ENCODE measurements around the gene GNL3.

- TF ChIP-seq SUZ12 (IDR thresholded peaks at IDR 0.05; ENCODE audit: extremely low read depth, insufficient read depth, insufficient read length): no peak
- TF ChIP-seq ZNF274 (IDR thresholded peaks at IDR 0.05; ENCODE audit: low read depth, low read length): no peak
- TF ChIP-seq YY1 (IDR thresholded peaks at IDR 0.05; ENCODE audit: insufficient read depth, insufficient read length): no peak
Observed at GRCh38 chr3:52693071-52693470, 7.2 kb downstream of the GNL3 start.

Data from NT2/D1 (cell line).